Peyer's patch (tissue), 4 donors: ENCODE measurements around the gene STK39.

Experiments
- POLR2A ChIP-seq, 2 donors: fragments of 450-650 bp; IDR thresholded peaks; one replicate each; pipeline ENCODE4 v1.5.1; 2017; ENCODE audit warnings: antibody characterized with exemption in 2 of 2, mild to moderate bottlenecking in 2 of 2, moderate library complexity in 2 of 2
- TF ChIP-seq, protein P1 (sequence below), 6 experiments: fragments of 450-650 bp in 4 of 6; fragments of 200-600 bp in 2 of 6; sonication (generic) in 1 of 6; IDR thresholded peaks; one replicate each; pipeline ENCODE4 v1.5.1; 2017 to 2019; ENCODE audit warnings: antibody characterized with exemption in 6 of 6, mild to moderate bottlenecking in 3 of 6, moderate library complexity in 1 of 6

DNA sequence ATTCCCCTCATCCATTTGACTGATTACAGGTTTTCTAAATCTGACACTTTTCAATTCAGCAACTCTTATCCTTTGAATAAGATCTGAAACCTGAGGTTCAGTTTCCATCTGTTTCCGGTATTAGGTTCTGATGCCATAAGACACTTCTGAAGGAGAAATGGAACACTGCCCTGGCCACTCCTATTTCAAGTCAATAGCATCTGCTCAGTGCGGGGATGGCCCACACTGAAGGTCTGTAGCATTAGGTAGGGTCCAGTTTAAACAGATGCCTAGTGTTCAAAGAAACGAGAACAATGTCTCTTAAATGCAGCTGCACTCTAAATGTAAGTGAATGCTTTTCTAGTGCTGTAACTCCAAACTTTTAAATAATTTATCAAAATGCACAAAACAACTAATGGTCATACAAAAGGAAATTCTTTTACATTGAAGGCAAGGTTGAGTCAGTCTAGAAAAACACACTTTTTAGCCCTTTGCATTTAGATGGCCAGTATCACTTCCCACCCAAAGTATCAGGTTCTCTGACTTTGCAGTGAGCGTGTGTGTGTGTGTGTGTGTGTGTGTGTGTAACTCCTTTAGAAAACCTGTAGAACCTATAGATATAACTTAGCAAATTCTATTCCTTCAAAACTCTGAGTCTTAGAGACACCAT, 78.2 kb downstream of the STK39 start:
- TF ChIP-seq, protein P1, sequence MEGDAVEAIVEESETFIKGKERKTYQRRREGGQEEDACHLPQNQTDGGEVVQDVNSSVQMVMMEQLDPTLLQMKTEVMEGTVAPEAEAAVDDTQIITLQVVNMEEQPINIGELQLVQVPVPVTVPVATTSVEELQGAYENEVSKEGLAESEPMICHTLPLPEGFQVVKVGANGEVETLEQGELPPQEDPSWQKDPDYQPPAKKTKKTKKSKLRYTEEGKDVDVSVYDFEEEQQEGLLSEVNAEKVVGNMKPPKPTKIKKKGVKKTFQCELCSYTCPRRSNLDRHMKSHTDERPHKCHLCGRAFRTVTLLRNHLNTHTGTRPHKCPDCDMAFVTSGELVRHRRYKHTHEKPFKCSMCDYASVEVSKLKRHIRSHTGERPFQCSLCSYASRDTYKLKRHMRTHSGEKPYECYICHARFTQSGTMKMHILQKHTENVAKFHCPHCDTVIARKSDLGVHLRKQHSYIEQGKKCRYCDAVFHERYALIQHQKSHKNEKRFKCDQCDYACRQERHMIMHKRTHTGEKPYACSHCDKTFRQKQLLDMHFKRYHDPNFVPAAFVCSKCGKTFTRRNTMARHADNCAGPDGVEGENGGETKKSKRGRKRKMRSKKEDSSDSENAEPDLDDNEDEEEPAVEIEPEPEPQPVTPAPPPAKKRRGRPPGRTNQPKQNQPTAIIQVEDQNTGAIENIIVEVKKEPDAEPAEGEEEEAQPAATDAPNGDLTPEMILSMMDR (IDR thresholded peaks at IDR 0.05), result no peak
- no peak for TF ChIP-seq POLR2A (IDR thresholded peaks at IDR 0.05)
